H1 (cell line): ENCODE results near the gene IDUA.
"Not testable (repeated sequence)": the region's sequence is repeated elsewhere in the genome, so short reads cannot be mapped to it uniquely, and the experiment has no call there.

ENCODE experiments used
- CHD2 ChIP-seq: IDR thresholded peaks from 2 replicates; pipeline ENCODE4 v1.6.1; 2012; ENCODE audit warnings: low read length, improper control_type of control experiment
- CTCF ChIP-seq, 3 experiments: IDR thresholded peaks; 1 replicate in 2 of 3; 2 replicates in 1 of 3; pipeline versions ENCODE4 v1.5.1 to v1.6.1; 2011; ENCODE audit warnings: low read length in 3 of 3, mild to moderate bottlenecking in 3 of 3, inconsistent platforms in 2 of 3, low read depth in 1 of 3, moderate library complexity in 1 of 3; ENCODE audit not compliant: insufficient read depth in 1 of 3; ENCODE audit errors: control extremely low read depth in 1 of 3
- E2F6 ChIP-seq: IDR thresholded peaks from 2 replicates; pipeline ENCODE4 v1.6.1; 2012; ENCODE audit warnings: inconsistent platforms
- EZH2 ChIP-seq: fragments of 200-600 bp; sonication (generic); IDR thresholded peaks from 2 replicates; pipeline ENCODE4 v1.7.1; 2012; ENCODE audit warnings: low read depth, mild to moderate bottlenecking, moderate library complexity, low read length, inconsistent platforms; ENCODE audit not compliant: severe bottlenecking
- JUN ChIP-seq: IDR thresholded peaks from 2 replicates; pipeline ENCODE4 v1.6.1; 2011; ENCODE audit warnings: low read depth, mild to moderate bottlenecking, improper control_type of control experiment, low read length
- JUND ChIP-seq: IDR thresholded peaks from 2 replicates; pipeline ENCODE4 v1.6.1; 2011; ENCODE audit warnings: mild to moderate bottlenecking, improper control_type of control experiment, low read length
- POLR2A ChIP-seq, 2 experiments: IDR thresholded peaks; 1 replicate in 1 of 2; 2 replicates in 1 of 2; pipeline ENCODE4 v1.6.1; 2011; ENCODE audit warnings: low read depth in 2 of 2, low read length in 2 of 2, mild to moderate bottlenecking in 2 of 2; ENCODE audit errors: control extremely low read depth in 1 of 2
- POLR2AphosphoS5 ChIP-seq: IDR thresholded peaks from 2 replicates; pipeline ENCODE4 v1.6.1; 2011; ENCODE audit warnings: low read depth, low read length
- RAD21 ChIP-seq, 2 experiments: IDR thresholded peaks in 1 of 2; conservative IDR thresholded peaks in 1 of 2; 2 replicates each; pipeline ENCODE4 v1.6.1; 2011; ENCODE audit warnings: low read depth in 2 of 2, low read length in 2 of 2, improper control_type of control experiment in 1 of 2, inconsistent platforms in 1 of 2, mild to moderate bottlenecking in 1 of 2, moderate library complexity in 1 of 2
- RBBP5 ChIP-seq: IDR thresholded peaks from 2 replicates; pipeline ENCODE4 v1.7.1; 2012; ENCODE audit warnings: low read depth, mild to moderate bottlenecking, inconsistent platforms, low read length, moderate library complexity, borderline replicate concordance
- SIN3A ChIP-seq, 2 experiments: IDR thresholded peaks in 1 of 2; conservative IDR thresholded peaks in 1 of 2; 2 replicates each; pipeline ENCODE4 v1.6.1; 2011 to 2012; ENCODE audit warnings: low read length in 2 of 2, improper control_type of control experiment in 1 of 2, low read depth in 1 of 2, mild to moderate bottlenecking in 1 of 2
- USF2 ChIP-seq: IDR thresholded peaks from 2 replicates; pipeline ENCODE4 v1.6.1; 2011; ENCODE audit warnings: low read length, improper control_type of control experiment
- ZNF274 ChIP-seq: IDR thresholded peaks from 2 replicates; pipeline ENCODE4 v1.7.0; 2012; ENCODE audit warnings: low read length, borderline replicate concordance; ENCODE audit errors: extremely low read depth

- TF ChIP-seq RAD21 (IDR thresholded peaks at IDR 0.05 in 1 of 2, conservative IDR thresholded peaks at IDR 0.05 in 1 of 2; ENCODE audit: low read depth in 2 of 2, low read length in 2 of 2); JUND; USF2; POLR2A (IDR thresholded peaks at IDR 0.05; ENCODE audit: control extremely low read depth in 1 of 2, low read depth in 2 of 2, low read length in 2 of 2); CHD2; EZH2; ZNF274; POLR2AphosphoS5; SIN3A (conservative IDR thresholded peaks at IDR 0.05 in 1 of 2, IDR thresholded peaks at IDR 0.05 in 1 of 2; ENCODE audit: low read depth in 1 of 2, low read length in 2 of 2); CTCF (IDR thresholded peaks at IDR 0.05; ENCODE audit: control extremely low read depth in 1 of 3, insufficient read depth in 1 of 3, low read depth in 1 of 3, low read length in 3 of 3); E2F6; RBBP5; JUN: not testable (repeated sequence)
Observed at GRCh38 chr4:1053891-1054290, 67.0 kb downstream of the IDUA start.
